ENCODE results near the gene SLCO2B1.

Gene SLCO2B1

GRCh38 chr11:75147875-75148263 lies 3.0 kb upstream of the SLCO2B1 start:
- no peak for TF ChIP-seq CTCF (IDR thresholded peaks at IDR 0.05)
- H3K9ac ChIP-seq, result no peak overlapping the region
- no peaks in the 10 kb centered on the region for H3K4me1 ChIP-seq
- H3K36me3 ChIP-seq (ENCODE audit: control insufficient read depth, insufficient read depth, low read length), result no peaks in the 10 kb centered on the region
- no peak overlapping the region for H3K4me2 ChIP-seq (ENCODE audit: low read length)
- no peak overlapping the region for H2AFZ ChIP-seq
- no peaks in the 10 kb centered on the region for H3K9me3 ChIP-seq (ENCODE audit: control insufficient read depth, low read length)
- H3K79me2 ChIP-seq, result no peaks in the 10 kb centered on the region
- H3K27me3 ChIP-seq (ENCODE audit: control insufficient read depth, insufficient read depth, low read length), result no peaks in the 10 kb centered on the region
- H3K27ac ChIP-seq, result no peak overlapping the region
- no peak overlapping the region for H3K4me3 ChIP-seq (ENCODE audit: low read depth, low read length)

- Histone ChIP-seq H3K27me3 (ENCODE audit: control insufficient read depth, insufficient read depth, low read length) (no peaks in the 10 kb centered on the region), H3K36me3 (ENCODE audit: control insufficient read depth, insufficient read depth, low read length) (no peaks in the 10 kb centered on the region), H3K4me3 (ENCODE audit: low read depth, low read length) (no peak overlapping the region), H3K4me2 (ENCODE audit: low read length) (no peak overlapping the region), H3K79me2 (no peaks in the 10 kb centered on the region), H3K9me3 (ENCODE audit: control insufficient read depth, low read length) (no peaks in the 10 kb centered on the region), H3K4me1 (no peaks in the 10 kb centered on the region), H3K27ac (no peak overlapping the region), H3K9ac (no peak overlapping the region), H2AFZ (no peak overlapping the region)
- TF ChIP-seq CTCF (IDR thresholded peaks at IDR 0.05), result no peak
Observed at GRCh38 chr11:75148436-75148983, 2.4 kb upstream of the SLCO2B1 start.

GRCh38 chr11:75149766-75150465 lies 991 bp upstream of the SLCO2B1 start:
- Histone ChIP-seq H3K4me1 (no peaks in the 10 kb centered on the region), H3K4me2 (ENCODE audit: low read length) (no peak overlapping the region), H3K36me3 (ENCODE audit: control insufficient read depth, insufficient read depth, low read length) (no peaks in the 10 kb centered on the region), H3K27ac (no peak overlapping the region), H3K9ac (no peak overlapping the region), H3K9me3 (ENCODE audit: control insufficient read depth, low read length) (no peaks in the 10 kb centered on the region), H3K4me3 (ENCODE audit: low read depth, low read length) (no peak overlapping the region), H3K79me2 (no peaks in the 10 kb centered on the region), H2AFZ (no peak overlapping the region), H3K27me3 (ENCODE audit: control insufficient read depth, insufficient read depth, low read length) (no peaks in the 10 kb centered on the region)
- TF ChIP-seq CTCF (IDR thresholded peaks at IDR 0.05), result no peak

GRCh38 chr11:75151346-75152047 lies 590 bp downstream of the SLCO2B1 start:
- Histone ChIP-seq H3K9me3 (ENCODE audit: control insufficient read depth, low read length) (no peaks in the 10 kb centered on the region), H3K4me2 (ENCODE audit: low read length) (no peak overlapping the region), H3K4me3 (ENCODE audit: low read depth, low read length) (no peak overlapping the region), H3K79me2 (no peaks in the 10 kb centered on the region), H2AFZ (no peak overlapping the region), H3K27ac (no peak overlapping the region), H3K9ac (no peak overlapping the region), H3K36me3 (ENCODE audit: control insufficient read depth, insufficient read depth, low read length) (no peaks in the 10 kb centered on the region), H3K27me3 (ENCODE audit: control insufficient read depth, insufficient read depth, low read length) (no peaks in the 10 kb centered on the region), H3K4me1 (no peaks in the 10 kb centered on the region)
- TF ChIP-seq CTCF (IDR thresholded peaks at IDR 0.05), result no peak
